NCI-H82 (cell line): ENCODE results near the gene SLC46A1.

Experiments
- DNase-seq: peaks from one replicate; lab custom pipeline; 2025; lab: John Stamatoyannopoulos, UW

Gene SLC46A1

GRCh38 chr17:28404007-28404406 is 2.0 kb downstream of the SLC46A1 start:
- DNase-seq: no peak

GRCh38 chr17:28402844-28403243 is 3.2 kb downstream of the SLC46A1 start:
- no peak for DNase-seq

GRCh38 chr17:28402224-28402630 is 3.8 kb downstream of the SLC46A1 start:
- DNase-seq: peak; percentile 35

- no peak for DNase-seq
Measured at GRCh38 chr17:28399808-28400207, 6.2 kb downstream of the SLC46A1 start.

GRCh38 chr17:28398280-28398981 is 7.6 kb downstream of the SLC46A1 start:
- DNase-seq: no peak

GRCh38 chr17:28397687-28398279 is 8.2 kb downstream of the SLC46A1 start:
- DNase-seq: no peak

GRCh38 chr17:28397275-28397674 is 8.7 kb downstream of the SLC46A1 start:
- DNase-seq: no peak

- no peak for DNase-seq
Measured at GRCh38 chr17:28396635-28397239, 9.3 kb downstream of the SLC46A1 start.

GRCh38 chr17:28395968-28396367 is 10.0 kb downstream of the SLC46A1 start:
- no peak for DNase-seq

GRCh38 chr17:28395426-28395825 is 10.6 kb downstream of the SLC46A1 start:
- no peak for DNase-seq

- DNase-seq: no peak
Measured at GRCh38 chr17:28394337-28395116, 11.5 kb downstream of the SLC46A1 start.

GRCh38 chr17:28392491-28392890 is 13.5 kb downstream of the SLC46A1 start:
- no peak for DNase-seq

GRCh38 chr17:28391401-28391800 is 14.6 kb downstream of the SLC46A1 start:
- DNase-seq: no peak

GRCh38 chr17:28390984-28391383 is 15.0 kb downstream of the SLC46A1 start:
- no peak for DNase-seq

- no peak for DNase-seq
Measured at GRCh38 chr17:28390563-28390962, 15.4 kb downstream of the SLC46A1 start.

GRCh38 chr17:28390141-28390540 is 15.9 kb downstream of the SLC46A1 start:
- no peak for DNase-seq

GRCh38 chr17:28388106-28388505 is 17.9 kb downstream of the SLC46A1 start:
- DNase-seq: no peak

GRCh38 chr17:28386391-28386790 is 19.6 kb downstream of the SLC46A1 start:
- DNase-seq: no peak

GRCh38 chr17:28385406-28385805 is 20.6 kb downstream of the SLC46A1 start:
- DNase-seq: no peak

- no peak for DNase-seq
Measured at GRCh38 chr17:28385037-28385400, 21.0 kb downstream of the SLC46A1 start.

- no peak for DNase-seq
Measured at GRCh38 chr17:28384281-28385036, 21.6 kb downstream of the SLC46A1 start.
